ENCODE data around the gene EOGT. TPM values are rescaled to one million over a fixed set of nuclear protein-coding genes. Genes with fewer than 3 reads are reported as not detected.
A peak's percentile ranks its signal among the peaks of the same experiment; 100 is the strongest.

Gene EOGT
- total and polyA plus RNA-seq, 3 experiments from 2014 or later = 14.7 to 19.7 (median 19.7) TPM

DNA sequence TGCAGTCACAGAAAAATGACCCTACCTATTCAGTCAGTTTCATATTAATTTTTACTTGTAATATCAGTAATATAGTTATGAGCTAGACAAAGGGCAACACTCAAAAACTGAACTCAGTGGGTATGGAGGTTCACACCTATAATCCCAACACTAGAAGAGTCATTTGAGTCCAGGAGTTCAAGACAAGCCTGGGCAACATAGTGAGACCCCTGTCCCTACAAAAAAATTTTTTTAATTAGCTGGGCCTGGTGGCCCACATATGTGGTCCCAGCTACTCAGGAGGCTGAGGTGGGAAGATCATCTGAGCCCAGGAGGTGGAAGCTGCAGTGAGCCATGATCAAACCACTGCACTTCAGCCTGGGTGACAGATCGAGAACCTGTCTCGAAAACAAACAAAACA is 35.5 kb upstream of the EOGT start:
- Histone ChIP-seq H3K36me3 (ENCODE audit: insufficient read depth, low read length) (peaks cover 11% of the 10 kb centered on the region), H3K4me3 (ENCODE audit: low read length) (no peak overlapping the region), H3K27ac (ENCODE audit: low read depth, low read length) (no peak overlapping the region), H3K4me1 (ENCODE audit: insufficient read depth, low read length) (peaks cover 30% of the 10 kb centered on the region), H3K9me3 (ENCODE audit: low read length) (no peaks in the 10 kb centered on the region), H3K27me3 (ENCODE audit: insufficient read depth, low read length, poor library complexity, severe bottlenecking) (no peaks in the 10 kb centered on the region)
- H3K9me3 Mint-ChIP-seq = no peaks in the 10 kb centered on the region
- H3K36me3 Mint-ChIP-seq = peaks cover 10 to 63% (median 10%) of the 10 kb centered on the region in 3 donors
- peaks cover 54 to 76% (median 74%) of the 10 kb centered on the region in 3 donors for H3K4me1 Mint-ChIP-seq
- ChIA-PET POLR2A (no interaction called here), CTCF (interaction anchor here (1.1 kb wide), 1 partner anchor 26 kb away, joined by 3 read pairs; no protein-coding TSS in a partner anchor)
- H3K27ac Mint-ChIP-seq = peak overlapping the region in 5 of 8 donors; percentile 18 to 64 (median 38)
- DNase-seq = no peak
- peak overlapping the region; percentile 32 to 71 (median 55) for H3K4me3 Mint-ChIP-seq
- H3K27me3 Mint-ChIP-seq = peaks cover 0 to 4% of the 10 kb centered on the region in 2 donors

DNA sequence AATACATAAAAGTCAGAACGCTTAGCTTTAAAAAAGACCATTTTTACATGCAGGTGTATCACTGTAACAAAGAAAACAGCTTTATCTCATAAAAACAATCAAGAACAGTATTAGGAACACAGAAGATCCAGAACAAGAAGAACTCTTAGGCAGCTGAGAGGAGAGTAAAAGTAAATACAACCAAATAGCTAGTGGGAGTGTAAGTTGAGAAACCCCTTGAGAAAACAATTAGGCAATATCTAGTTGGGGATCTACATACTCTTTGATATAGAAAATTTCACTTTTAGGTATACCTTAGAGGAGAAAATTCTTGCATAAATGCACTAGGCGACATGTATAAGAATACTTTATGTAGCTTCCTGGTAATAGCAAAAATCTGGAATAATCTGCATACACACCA is 31.1 kb upstream of the EOGT start:
- no peak overlapping the region for H3K27ac ChIP-seq (ENCODE audit: low read depth, low read length)
- peaks cover 14% of the 10 kb centered on the region for H3K4me1 ChIP-seq (ENCODE audit: insufficient read depth, low read length)
- peak overlapping the region in 3 of 8 donors; percentile 7 to 73 (median 50) for H3K27ac Mint-ChIP-seq
- peaks cover 34 to 49% (median 48%) of the 10 kb centered on the region in 3 donors for H3K4me1 Mint-ChIP-seq
- DNase-seq = no peak
- ChIA-PET POLR2A (no interaction called here), CTCF (no interaction called here)
- H3K9me3 ChIP-seq (ENCODE audit: low read length) = no peaks in the 10 kb centered on the region
- H3K36me3 ChIP-seq (ENCODE audit: insufficient read depth, low read length) = peaks cover 40% of the 10 kb centered on the region
- no peaks in the 10 kb centered on the region for H3K27me3 ChIP-seq (ENCODE audit: insufficient read depth, low read length, poor library complexity, severe bottlenecking)
- no peaks in the 10 kb centered on the region for H3K27me3 Mint-ChIP-seq
- H3K9me3 Mint-ChIP-seq = no peaks in the 10 kb centered on the region
- H3K4me3 Mint-ChIP-seq = peak overlapping the region in 1 of 7 donors; percentile 0
- H3K4me3 ChIP-seq (ENCODE audit: low read length) = no peak overlapping the region
- H3K36me3 Mint-ChIP-seq = peaks cover 14 to 70% (median 22%) of the 10 kb centered on the region in 3 donors

DNA sequence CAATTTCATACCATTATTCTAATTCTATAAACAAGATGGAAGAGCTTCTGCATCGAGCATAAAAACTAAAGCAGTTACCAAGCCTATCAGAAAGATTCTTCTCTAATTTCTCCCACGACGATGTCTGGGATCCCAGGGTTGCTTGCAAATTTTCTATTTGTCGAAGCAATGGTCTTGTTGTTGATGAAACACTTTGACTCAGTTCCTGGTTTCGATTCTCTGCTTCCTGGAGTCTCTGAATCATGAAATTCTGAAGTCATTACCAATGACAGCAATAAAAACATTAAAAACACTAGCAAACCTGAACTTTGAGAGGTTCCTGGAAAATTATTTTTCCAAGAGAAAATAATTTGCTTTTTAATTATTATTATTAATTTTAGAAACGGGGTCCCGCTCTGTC is 20.0 kb upstream of the EOGT start:
- Mint-ChIP-seq H3K27me3 (no peaks in the 10 kb centered on the region), H3K27ac (peak overlapping the region in 1 of 8 donors; percentile 58), H3K4me3 (no peak overlapping the region), H3K9me3 (no peaks in the 10 kb centered on the region), H3K36me3 (peaks cover 21 to 80% (median 27%) of the 10 kb centered on the region in 3 donors), H3K4me1 (peaks cover 9 to 12% (median 9%) of the 10 kb centered on the region in 3 donors)
- H3K4me3 ChIP-seq (ENCODE audit: low read length) = no peak overlapping the region
- no peak overlapping the region for H3K27ac ChIP-seq (ENCODE audit: low read depth, low read length)
- CTCF ChIA-PET = no interaction called here
- no peaks in the 10 kb centered on the region for H3K4me1 ChIP-seq (ENCODE audit: insufficient read depth, low read length)
- no peak for DNase-seq
- POLR2A ChIA-PET = no interaction called here
- no peaks in the 10 kb centered on the region for H3K9me3 ChIP-seq (ENCODE audit: low read length)
- H3K36me3 ChIP-seq (ENCODE audit: insufficient read depth, low read length) = peaks cover 40% of the 10 kb centered on the region
- H3K27me3 ChIP-seq (ENCODE audit: insufficient read depth, low read length, poor library complexity, severe bottlenecking) = no peaks in the 10 kb centered on the region

DNA sequence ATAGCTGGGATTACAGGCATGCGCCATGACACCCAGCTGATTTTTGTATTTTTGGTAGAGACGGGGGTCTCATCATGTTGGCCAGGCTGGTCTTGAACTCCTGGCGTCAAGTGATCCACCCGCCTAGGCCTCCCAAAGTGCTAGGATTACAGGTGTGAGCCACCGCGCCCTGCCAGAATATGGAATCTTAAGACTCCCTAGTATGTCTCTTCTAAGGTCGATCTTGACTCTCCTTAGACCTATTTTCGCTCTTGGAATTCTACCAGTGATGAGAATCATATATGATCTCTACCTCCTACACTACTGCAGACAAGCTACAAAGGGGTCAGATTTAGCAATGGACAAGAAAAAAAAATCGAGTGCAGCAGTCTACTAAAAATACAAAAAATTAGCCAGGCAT is 19.3 kb upstream of the EOGT start:
- DNase-seq = no peak
- no peaks in the 10 kb centered on the region for H3K9me3 ChIP-seq (ENCODE audit: low read length)
- CTCF ChIA-PET = no interaction called here
- H3K27ac Mint-ChIP-seq = peak overlapping the region in 1 of 8 donors; percentile 48
- H3K36me3 ChIP-seq (ENCODE audit: insufficient read depth, low read length) = peaks cover 43% of the 10 kb centered on the region
- no peak overlapping the region for H3K4me3 Mint-ChIP-seq
- H3K9me3 Mint-ChIP-seq = no peaks in the 10 kb centered on the region
- no peaks in the 10 kb centered on the region for H3K4me1 ChIP-seq (ENCODE audit: insufficient read depth, low read length)
- no peak overlapping the region for H3K4me3 ChIP-seq (ENCODE audit: low read length)
- H3K4me1 Mint-ChIP-seq = peaks cover 9 to 12% (median 10%) of the 10 kb centered on the region in 3 donors
- H3K27me3 Mint-ChIP-seq = no peaks in the 10 kb centered on the region
- POLR2A ChIA-PET = no interaction called here
- H3K27me3 ChIP-seq (ENCODE audit: insufficient read depth, low read length, poor library complexity, severe bottlenecking) = no peaks in the 10 kb centered on the region
- H3K27ac ChIP-seq (ENCODE audit: low read depth, low read length) = no peak overlapping the region
- peaks cover 25 to 79% (median 31%) of the 10 kb centered on the region in 3 donors for H3K36me3 Mint-ChIP-seq

DNA sequence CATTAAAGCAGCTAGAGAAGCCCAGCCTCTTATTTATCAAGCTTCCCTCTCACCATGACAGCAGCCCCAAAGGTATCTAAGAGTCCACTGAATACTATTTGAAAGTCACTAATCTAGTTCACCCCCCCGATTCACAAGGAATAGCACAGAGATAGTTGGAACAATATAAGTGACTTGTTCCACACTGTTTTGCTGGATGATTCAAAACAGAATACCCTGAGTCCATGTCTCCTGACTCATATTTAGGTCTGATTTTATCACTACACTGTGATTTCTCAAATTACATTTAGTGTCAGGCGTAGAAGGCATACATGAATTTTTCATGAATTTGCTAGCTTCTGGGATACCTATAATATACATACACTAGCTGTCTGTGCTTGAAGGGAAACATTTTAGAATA is 18.7 kb upstream of the EOGT start:
- no peaks in the 10 kb centered on the region for H3K27me3 Mint-ChIP-seq
- Histone ChIP-seq H3K36me3 (ENCODE audit: insufficient read depth, low read length) (peaks cover 46% of the 10 kb centered on the region), H3K4me3 (ENCODE audit: low read length) (no peak overlapping the region), H3K27ac (ENCODE audit: low read depth, low read length) (no peak overlapping the region), H3K27me3 (ENCODE audit: insufficient read depth, low read length, poor library complexity, severe bottlenecking) (no peaks in the 10 kb centered on the region), H3K9me3 (ENCODE audit: low read length) (no peaks in the 10 kb centered on the region), H3K4me1 (ENCODE audit: insufficient read depth, low read length) (no peaks in the 10 kb centered on the region)
- ChIA-PET CTCF (no interaction called here), POLR2A (interaction anchor here (0.6 kb wide), 1 partner anchor 147 kb away, joined by 3 read pairs; no protein-coding TSS in a partner anchor)
- no peak overlapping the region for H3K4me3 Mint-ChIP-seq
- no peak for DNase-seq
- H3K27ac Mint-ChIP-seq = peak overlapping the region in 2 of 8 donors; percentile 2 to 85
- no peaks in the 10 kb centered on the region for H3K9me3 Mint-ChIP-seq
- H3K4me1 Mint-ChIP-seq = peaks cover 9 to 12% (median 10%) of the 10 kb centered on the region in 3 donors
- H3K36me3 Mint-ChIP-seq = peaks cover 27 to 82% (median 31%) of the 10 kb centered on the region in 3 donors

DNA sequence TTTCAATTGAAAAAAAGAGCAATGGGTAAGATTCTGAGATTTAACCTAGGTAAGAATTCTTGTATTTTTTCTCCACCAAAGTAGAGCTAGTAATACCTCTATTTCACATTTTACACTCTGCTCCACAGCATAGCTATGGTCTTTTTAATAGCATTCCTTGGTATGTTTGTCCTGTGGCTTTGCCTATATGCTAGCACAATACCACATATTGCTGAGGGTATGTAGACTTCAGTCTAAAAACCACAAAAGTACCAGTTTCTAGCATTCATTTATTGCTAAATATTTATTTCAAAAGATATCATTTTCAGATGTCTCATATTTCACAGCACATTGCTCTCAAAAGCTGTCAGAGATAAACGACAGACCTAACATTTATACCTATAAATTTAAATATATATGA is 18.2 kb upstream of the EOGT start:
- no peaks in the 10 kb centered on the region for H3K27me3 ChIP-seq (ENCODE audit: insufficient read depth, low read length, poor library complexity, severe bottlenecking)
- H3K4me3 ChIP-seq (ENCODE audit: low read length) = no peak overlapping the region
- H3K9me3 ChIP-seq (ENCODE audit: low read length) = no peaks in the 10 kb centered on the region
- Mint-ChIP-seq H3K27me3 (no peaks in the 10 kb centered on the region), H3K4me1 (peaks cover 5 to 12% (median 7%) of the 10 kb centered on the region in 3 donors), H3K36me3 (peaks cover 27 to 80% (median 27%) of the 10 kb centered on the region in 3 donors), H3K4me3 (no peak overlapping the region), H3K9me3 (no peaks in the 10 kb centered on the region), H3K27ac (peak overlapping the region in 1 of 8 donors; percentile 85)
- no peaks in the 10 kb centered on the region for H3K4me1 ChIP-seq (ENCODE audit: insufficient read depth, low read length)
- H3K27ac ChIP-seq (ENCODE audit: low read depth, low read length) = no peak overlapping the region
- CTCF ChIA-PET = no interaction called here
- H3K36me3 ChIP-seq (ENCODE audit: insufficient read depth, low read length) = peaks cover 46% of the 10 kb centered on the region
- POLR2A ChIA-PET = interaction anchor here (0.6 kb wide), 1 partner anchor 147 kb away, joined by 3 read pairs; no protein-coding TSS in a partner anchor
- DNase-seq = no peak

DNA sequence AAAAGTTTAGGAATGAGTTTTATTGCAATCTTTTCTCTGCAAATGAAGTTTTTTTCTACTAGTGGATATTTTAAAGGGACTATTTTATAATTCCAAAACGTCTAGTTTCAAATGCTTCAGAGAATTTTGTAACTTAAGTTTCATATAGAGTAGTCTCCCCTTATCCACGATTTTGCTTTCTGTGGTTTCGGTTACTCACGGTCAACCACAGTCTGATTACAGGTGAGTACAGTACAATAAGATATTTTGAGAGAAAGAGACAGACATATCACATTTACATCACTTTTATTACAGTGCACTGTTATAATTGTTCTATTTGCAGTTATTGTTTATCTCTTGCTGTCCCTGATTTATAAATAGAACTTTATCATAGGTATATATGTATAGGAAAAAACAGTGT is 7.4 kb upstream of the EOGT start:
- H3K36me3 Mint-ChIP-seq = peaks cover 5 to 32% (median 14%) of the 10 kb centered on the region in 3 donors
- H3K4me1 Mint-ChIP-seq = peaks cover 0 to 4% (median 0%) of the 10 kb centered on the region in 3 donors
- no peak overlapping the region for H3K27ac Mint-ChIP-seq
- no peak overlapping the region for H3K4me3 Mint-ChIP-seq
- Histone ChIP-seq H3K4me3 (ENCODE audit: low read length) (no peak overlapping the region), H3K27ac (ENCODE audit: low read depth, low read length) (no peak overlapping the region), H3K4me1 (ENCODE audit: insufficient read depth, low read length) (no peaks in the 10 kb centered on the region), H3K36me3 (ENCODE audit: insufficient read depth, low read length) (peaks cover 13% of the 10 kb centered on the region), H3K9me3 (ENCODE audit: low read length) (no peaks in the 10 kb centered on the region), H3K27me3 (ENCODE audit: insufficient read depth, low read length, poor library complexity, severe bottlenecking) (no peaks in the 10 kb centered on the region)
- no peaks in the 10 kb centered on the region for H3K9me3 Mint-ChIP-seq
- POLR2A ChIA-PET = no interaction called here
- DNase-seq = no peak
- no peaks in the 10 kb centered on the region for H3K27me3 Mint-ChIP-seq
- CTCF ChIA-PET = no interaction called here

DNA sequence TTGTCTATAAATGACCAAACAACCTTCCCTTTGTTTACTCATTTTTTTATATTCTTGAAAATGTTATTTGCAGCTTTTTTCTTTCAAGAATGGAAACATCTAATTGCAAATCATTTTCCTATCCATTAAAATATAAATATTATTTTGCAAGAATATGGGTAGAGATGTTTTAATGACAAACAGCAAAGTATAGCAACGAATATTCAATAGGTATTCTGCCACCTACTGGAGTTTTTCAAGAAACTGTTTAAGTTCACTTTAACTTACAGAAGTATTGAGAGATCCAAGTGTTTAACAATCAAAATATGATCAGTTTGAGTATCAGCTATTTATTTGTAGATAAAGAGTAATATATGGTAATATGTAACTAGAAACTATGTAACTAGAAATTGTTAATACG is 6.9 kb upstream of the EOGT start:
- ChIA-PET POLR2A (no interaction called here), CTCF (no interaction called here)
- Histone ChIP-seq H3K9me3 (ENCODE audit: low read length) (no peaks in the 10 kb centered on the region), H3K4me1 (ENCODE audit: insufficient read depth, low read length) (no peaks in the 10 kb centered on the region), H3K4me3 (ENCODE audit: low read length) (no peak overlapping the region), H3K36me3 (ENCODE audit: insufficient read depth, low read length) (peaks cover 11% of the 10 kb centered on the region), H3K27ac (ENCODE audit: low read depth, low read length) (no peak overlapping the region), H3K27me3 (ENCODE audit: insufficient read depth, low read length, poor library complexity, severe bottlenecking) (no peaks in the 10 kb centered on the region)
- no peak overlapping the region for H3K27ac Mint-ChIP-seq
- no peak overlapping the region for H3K4me3 Mint-ChIP-seq
- DNase-seq = no peak
- peaks cover 0 to 4% (median 0%) of the 10 kb centered on the region in 3 donors for H3K4me1 Mint-ChIP-seq
- no peaks in the 10 kb centered on the region for H3K9me3 Mint-ChIP-seq
- peaks cover under 1 to 27% (median 11%) of the 10 kb centered on the region in 3 donors for H3K36me3 Mint-ChIP-seq
- H3K27me3 Mint-ChIP-seq = no peaks in the 10 kb centered on the region

Data from CD8-positive, alpha-beta memory T cell (primary cell).